Esophagus squamous epithelium (tissue), 4 donors: ENCODE data around the gene PCBP1.

Source experiments
- POLR2A ChIP-seq, 4 donors: fragments of 450-650 bp; IDR thresholded peaks; one replicate each; pipeline ENCODE4 v1.6.1; 2017; ENCODE audit warnings: antibody characterized with exemption in 4 of 4, mild to moderate bottlenecking in 4 of 4, moderate library complexity in 3 of 4
- TF ChIP-seq, protein P1 (sequence below), 6 experiments: fragments of 450-650 bp in 4 of 6; fragments of 200-600 bp in 2 of 6; sonication (generic) in 2 of 6; IDR thresholded peaks; one replicate each; pipeline ENCODE4 v1.5.1; 2016 to 2019; ENCODE audit warnings: antibody characterized with exemption in 6 of 6, mild to moderate bottlenecking in 4 of 6, moderate library complexity in 4 of 6

- TF ChIP-seq POLR2A (IDR thresholded peaks at IDR 0.05) = no peak
- TF ChIP-seq, protein P1, sequence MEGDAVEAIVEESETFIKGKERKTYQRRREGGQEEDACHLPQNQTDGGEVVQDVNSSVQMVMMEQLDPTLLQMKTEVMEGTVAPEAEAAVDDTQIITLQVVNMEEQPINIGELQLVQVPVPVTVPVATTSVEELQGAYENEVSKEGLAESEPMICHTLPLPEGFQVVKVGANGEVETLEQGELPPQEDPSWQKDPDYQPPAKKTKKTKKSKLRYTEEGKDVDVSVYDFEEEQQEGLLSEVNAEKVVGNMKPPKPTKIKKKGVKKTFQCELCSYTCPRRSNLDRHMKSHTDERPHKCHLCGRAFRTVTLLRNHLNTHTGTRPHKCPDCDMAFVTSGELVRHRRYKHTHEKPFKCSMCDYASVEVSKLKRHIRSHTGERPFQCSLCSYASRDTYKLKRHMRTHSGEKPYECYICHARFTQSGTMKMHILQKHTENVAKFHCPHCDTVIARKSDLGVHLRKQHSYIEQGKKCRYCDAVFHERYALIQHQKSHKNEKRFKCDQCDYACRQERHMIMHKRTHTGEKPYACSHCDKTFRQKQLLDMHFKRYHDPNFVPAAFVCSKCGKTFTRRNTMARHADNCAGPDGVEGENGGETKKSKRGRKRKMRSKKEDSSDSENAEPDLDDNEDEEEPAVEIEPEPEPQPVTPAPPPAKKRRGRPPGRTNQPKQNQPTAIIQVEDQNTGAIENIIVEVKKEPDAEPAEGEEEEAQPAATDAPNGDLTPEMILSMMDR (IDR thresholded peaks at IDR 0.05) = no peak
These were observed 31.6 kb downstream of the PCBP1 start for GRCh38 chr2:70118798-70119454.
